Activated CD8-positive, alpha-beta memory T cell treated with anti-CD3 and anti-CD28 coated beads, Interleukin-2, amount 50 U/mL, for 24 hours (primary cell): Measurements from ENCODE around the gene CXCL9.
"Not testable (repeated sequence)": the region's sequence is repeated elsewhere in the genome, so short reads cannot be mapped to it uniquely, and the experiment has no call there.

ENCODE experiments used
- DNase-seq: peaks from one replicate; pipeline ENCODE4 v3.0.0-alpha.2; 2020; ENCODE audit errors: extremely low read depth

The CXCL9 gene

DNA sequence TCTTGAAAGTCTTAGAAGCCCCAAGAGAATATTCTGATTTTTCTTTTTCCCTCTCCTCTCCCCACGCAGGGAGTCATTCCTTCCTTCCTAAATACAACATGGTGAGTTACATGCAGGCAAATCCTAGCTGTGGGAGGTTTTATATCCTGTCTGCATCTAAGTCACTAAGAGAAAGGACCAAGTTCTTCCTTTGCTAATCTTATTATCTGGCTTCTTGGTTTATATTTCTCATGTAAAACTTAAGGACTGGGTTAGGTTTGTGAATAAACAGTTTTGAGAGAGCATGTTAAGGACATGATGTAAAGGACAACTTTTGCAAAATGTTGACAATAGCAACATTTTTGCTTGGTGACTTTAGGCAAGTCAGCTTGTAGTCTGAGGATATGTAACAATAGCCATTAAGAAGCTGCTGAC lies 5.1 kb upstream of the CXCL9 start:
- DNase-seq, result no peak

DNA sequence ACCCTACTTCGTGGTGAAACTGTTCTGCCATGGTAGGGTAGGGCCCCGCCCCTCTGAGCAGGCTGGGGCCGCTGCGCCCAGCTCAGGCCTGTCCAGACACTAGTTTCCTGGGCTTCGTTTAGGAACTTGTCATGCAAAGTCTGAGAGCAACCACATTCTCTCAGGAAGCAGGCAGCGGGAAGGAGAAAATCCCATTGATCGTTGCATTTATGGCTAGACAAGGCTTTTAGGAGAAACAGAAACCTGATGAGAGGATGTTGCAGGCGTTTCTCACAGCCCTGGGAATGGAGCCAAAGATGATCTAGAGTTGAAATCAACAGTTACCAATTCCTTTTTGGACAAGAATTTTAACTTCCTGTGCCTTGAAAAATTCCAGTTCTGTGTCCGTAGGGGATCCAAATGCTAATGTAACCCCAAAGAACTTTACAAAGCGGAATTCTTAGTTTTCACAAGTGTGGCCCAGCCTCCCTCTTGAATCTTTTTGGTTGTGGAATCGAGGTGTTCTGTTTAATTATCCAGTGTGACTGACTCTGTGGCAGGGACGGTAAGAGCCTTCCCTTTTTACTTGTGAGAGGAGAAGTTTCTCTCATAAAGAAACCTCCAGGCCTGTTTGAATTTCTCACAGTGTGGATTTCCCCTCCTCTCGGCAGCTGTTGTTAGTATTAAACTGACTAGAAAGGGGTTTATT lies 4.5 kb upstream of the CXCL9 start:
- DNase-seq, result no peak

DNA sequence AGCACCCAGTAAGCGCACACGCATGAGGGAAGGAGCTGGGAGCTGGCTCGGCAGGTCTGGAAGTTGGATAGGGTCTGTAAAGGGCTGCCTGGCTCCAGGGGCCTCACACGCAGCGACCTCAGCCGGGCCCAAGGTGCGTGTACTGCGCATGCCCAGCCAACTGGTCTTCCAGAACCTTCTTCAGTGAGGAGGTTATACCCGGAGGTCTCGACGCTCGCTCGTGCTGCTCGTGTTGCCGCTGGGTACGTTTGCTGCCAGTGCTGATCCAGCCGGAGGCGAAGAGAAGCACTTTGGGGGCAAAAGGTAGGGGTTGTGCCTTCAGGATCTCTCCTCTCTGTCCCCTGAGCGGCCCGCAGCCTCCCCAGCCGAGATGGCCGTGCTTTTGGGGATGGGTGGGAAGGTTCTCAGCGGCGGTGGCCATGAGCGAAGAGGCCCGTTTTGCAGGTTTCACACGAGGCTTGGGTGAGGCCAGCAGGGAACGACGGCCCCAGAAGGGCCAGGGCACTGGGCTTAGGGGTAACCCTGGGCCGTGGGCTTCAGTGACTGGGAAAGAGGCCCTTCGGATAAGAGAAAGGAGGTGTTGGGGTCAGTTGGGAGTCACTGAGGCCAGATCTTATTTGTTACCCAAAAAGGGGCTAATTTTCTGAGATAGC lies 3.8 kb upstream of the CXCL9 start:
- DNase-seq, result no peak

DNA sequence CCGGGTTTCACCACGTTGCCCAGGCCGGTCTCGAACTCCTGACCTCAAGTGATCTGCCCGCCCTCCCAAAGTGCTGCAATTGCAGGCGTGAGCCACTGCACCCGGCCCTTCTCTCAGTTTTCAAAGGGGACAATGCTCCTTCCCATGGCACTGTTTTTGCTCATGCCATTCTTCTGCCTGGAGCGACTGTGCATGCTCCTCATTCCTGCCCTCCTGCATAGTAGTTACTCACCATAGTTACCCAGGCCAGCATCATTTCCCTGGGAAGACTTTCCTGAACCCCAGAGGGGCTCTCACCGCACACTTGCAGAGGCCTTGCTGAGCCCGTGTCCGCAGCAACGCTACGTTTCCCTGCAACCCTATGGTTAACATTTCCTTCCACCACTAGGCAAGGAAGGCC lies 3.3 kb upstream of the CXCL9 start:
- no peak for DNase-seq

DNA sequence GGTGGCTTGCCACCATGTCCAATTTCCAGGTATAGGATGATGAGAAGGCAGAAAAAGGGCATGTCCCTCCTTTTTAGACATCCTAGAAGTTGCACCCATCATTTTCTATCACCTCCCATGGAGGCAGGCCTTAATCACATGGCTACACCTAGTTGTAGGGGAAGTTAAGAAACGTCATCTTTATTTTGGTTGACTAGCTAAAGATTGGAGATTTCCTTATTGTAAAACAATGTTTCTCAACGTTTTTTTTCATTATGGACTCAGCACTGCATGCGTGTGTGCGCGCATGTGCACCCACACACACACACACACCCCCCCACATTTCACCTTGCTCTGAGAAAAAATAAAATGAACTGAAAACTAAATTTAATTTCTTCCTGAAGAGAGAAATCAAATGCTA lies 2.0 kb upstream of the CXCL9 start:
- no peak for DNase-seq

DNA sequence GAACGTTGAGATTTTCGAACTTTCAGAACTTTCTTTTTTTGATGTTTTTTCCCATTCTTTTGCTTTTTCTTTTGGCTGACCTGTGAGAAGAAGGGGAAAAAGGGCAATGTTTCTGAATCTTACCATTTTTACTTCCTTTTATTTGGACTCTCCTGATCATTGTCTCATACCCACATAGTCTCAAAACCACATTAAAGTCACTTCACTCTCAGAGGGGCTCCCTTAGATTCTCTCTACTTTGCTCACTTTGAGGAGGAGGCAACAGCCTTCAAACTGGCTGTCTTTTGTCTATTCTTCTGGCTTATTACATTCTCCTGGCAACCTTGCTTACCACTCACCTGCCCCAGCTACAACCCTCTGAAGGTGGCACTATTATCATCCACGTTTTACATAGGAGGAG lies 3.7 kb downstream of the CXCL9 start:
- DNase-seq, result no peak

DNA sequence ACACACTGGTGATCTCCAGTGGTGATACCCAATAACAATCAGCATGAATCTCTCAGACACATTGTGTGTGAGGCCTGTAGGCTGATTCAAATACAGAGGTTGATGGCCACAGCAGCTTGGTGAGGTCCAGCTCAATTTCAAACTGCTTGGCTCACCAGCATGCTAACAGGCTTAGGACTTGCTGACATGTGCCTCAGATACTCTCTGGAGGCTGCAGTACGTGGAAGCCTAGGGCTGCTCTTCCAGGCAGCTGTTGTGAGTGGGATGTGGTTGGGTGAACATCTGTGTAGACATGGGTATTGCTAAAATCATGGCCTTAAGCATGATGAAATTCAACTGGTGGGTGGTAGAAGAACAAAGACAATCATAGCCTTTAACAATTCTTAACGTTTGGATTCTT lies 4.3 kb downstream of the CXCL9 start:
- no peak for DNase-seq

GRCh38 chr4:76002176-76002575 lies 5.1 kb downstream of the CXCL9 start:
- DNase-seq, result no peak

DNA sequence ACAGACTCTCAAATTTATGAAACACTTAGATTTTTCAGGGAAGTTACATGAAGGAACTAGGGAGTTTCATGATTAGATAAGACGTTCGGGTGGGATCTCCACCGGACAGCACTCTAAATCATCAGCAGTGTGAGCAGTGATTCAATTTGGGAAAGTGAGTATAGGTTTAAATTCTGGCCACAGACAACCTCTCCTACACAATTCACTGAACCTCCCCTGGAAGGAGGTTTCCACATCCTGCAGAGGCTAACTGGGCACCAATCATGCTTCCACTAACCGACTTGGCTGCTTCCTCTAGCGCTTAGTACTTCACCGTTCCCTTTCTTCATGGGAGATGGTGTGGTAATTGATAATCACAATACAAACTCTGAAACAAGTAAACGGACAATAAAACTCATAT lies 5.6 kb downstream of the CXCL9 start:
- no peak for DNase-seq

- no peak for DNase-seq
Observed at GRCh38 chr4:76000279-76000678, 7.0 kb downstream of the CXCL9 start.

DNA sequence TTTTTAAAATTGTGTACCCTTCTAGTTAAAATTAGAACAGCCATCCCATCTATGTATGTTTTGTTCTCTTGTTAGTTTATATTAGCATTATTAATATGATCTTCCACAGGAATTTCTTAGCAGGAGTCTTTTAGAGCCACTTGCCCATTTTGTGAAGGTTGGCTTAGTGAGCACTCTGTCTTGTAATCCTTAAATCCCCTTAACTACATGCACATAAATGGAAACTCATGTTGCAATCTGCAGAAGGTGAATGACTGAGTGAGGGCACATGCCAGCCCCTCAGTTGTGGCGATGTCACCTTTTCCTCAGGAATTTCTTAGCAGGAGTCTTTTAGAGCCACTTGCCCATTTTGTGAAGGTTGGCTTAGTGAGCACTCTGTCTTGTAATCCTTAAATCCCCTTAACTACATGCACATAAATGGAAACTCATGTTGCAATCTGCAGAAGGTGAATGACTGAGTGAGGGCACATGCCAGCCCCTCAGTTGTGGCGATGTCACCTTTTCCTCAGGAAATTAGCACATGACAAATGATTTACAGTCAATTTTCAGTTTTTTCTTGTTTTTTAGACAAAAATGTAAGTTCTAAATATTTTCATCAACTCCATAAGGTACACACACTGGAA lies 8.7 kb downstream of the CXCL9 start:
- not testable (repeated sequence) for DNase-seq

DNA sequence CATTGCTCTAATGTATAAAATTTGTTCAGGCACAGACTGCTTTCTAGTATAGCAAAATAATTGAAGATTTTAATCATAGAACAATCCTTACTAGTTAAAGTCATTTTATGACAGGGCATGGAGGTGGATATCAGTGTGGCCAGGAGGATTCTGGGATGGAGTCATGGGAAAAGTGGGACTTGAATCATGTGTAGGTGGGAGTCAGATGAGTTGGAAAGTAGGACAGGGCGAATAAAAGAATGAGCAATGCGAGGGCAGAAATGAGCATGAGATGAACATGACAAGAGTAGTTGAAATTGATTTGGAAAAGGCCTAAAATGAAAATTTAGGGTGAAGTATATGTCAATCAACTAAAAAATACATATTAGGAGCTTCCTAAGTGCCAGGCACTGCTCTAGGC lies 9.4 kb downstream of the CXCL9 start:
- no peak for DNase-seq

GRCh38 chr4:75997081-75997480 lies 10.2 kb downstream of the CXCL9 start:
- no peak for DNase-seq

GRCh38 chr4:75995727-75996126 lies 11.6 kb downstream of the CXCL9 start:
- no peak for DNase-seq

DNA sequence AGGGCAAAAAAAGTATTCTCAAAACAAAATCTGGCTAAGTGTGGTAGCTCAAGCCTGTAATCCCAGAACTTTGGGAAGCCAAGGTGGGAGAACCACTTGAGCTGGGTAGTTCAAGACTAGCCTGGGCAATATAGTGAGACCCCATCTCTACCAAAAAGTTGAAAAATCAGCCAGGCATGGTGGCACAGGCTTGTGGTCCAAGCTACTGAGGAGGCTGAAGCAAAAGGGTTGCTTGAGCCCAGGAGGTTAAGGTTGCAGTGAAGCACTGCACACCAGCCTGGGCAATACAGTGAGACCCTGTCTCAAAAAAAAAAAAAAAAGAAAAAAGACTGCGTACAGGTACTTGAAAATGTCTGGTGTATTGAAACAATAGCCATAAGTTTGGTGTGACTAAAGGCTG lies 14.8 kb downstream of the CXCL9 start:
- no peak for DNase-seq

DNA sequence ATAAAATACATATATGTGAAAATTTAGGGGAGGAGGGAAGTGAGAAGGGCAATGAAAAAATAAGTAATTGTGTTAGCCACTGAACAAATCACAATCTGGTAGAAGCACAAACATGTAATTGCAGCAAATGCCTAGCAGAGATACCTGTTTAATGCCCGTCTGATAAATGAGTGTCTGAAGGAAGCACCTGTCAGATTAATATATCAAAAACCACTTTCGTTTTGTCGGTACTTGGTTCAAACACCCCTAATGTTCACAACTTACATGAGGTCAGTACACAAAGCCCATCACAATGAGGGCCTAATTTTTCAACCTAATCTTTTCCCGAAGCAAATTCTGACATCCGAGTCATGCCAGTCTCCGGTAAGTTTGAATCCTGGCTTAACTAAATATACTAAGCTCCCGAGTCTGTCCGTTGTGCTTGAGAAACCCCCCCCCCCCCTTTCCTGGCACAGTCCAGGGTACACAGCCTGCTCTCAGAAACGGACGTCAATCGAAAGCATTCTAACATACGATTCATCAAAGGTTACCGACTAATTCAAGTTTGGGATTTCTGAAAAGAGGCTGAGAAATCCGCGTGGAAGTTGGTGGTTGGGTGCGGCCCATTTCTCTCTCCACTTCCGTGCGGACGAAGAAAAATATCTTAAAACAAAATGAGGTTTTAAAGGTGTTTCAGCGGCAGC lies 17.3 kb downstream of the CXCL9 start:
- DNase-seq, result no peak

- DNase-seq, result no peak
Observed at GRCh38 chr4:75985116-75985515, 22.2 kb downstream of the CXCL9 start.

DNA sequence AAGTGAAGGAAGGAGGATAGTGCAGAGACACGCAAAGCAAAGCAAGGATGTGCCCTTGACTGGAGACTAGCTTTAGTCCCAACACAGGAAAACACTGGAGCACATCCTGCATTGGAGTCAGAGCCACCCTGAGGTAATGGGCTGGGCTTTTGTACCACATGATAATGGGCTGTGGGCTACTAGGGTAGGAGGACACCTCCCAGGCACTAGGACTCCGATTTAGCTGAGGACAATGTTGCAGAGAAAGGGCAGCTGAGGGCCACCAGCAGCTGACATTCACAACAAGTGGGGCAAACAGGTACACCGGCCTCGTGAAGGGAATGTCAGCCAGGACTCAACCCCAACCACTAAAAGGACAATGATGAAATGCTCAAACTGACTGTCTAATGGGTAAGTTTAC lies 26.7 kb downstream of the CXCL9 start:
- no peak for DNase-seq

DNA sequence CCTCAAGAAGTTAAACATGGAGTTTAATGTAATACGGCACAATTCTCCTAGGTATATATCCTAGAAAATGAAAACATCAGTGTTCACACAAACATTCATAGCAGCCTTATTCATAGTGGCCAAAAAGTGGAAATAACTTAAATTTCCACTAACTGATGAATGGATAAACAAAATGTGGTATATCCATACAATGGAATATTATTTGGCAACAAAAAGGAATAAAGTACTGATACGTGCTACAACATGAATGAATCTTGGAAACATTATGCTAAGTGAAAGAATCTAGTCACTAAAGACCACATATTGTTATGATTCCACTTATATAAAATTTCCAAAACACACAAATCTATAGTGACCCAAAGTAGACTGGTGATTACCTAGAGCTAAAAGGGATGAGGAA lies 31.1 kb downstream of the CXCL9 start:
- DNase-seq, result no peak

DNA sequence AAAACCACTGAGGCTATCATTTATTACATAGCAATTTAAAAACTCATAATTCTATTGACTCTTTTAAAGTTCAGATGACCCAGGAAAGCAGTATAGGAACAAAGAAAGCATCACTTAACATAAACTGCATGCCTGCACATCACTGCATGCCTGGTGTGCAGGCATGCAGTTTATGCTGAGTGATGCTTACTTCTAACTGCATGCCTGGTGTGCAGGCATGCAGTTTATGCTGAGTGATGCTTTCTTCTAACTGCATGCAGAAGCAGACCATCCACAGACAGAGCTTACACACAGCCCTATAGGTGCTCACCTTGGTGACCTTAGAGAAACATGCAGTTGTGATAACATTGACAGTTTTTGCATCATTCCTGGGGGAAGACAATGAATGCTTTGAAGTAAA lies 33.5 kb downstream of the CXCL9 start:
- no peak for DNase-seq

DNA sequence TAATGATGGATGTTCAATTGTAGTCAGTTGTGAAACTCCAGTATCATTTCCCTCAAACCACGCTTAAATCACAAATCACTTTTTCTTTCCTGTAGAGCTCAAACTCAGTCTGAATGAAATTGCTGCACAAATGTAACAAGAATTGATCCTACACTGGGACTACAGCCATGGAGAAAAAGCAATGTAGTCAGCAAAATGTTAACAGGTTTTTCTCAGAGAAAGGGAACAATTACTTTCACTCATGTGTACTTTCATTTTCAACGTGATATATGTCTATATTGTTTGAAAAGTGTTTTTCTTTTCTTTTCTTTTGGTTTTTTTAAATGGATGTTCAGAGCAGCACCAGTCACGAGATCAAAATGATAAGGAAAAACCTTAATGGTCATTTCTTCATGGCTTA lies 39.2 kb downstream of the CXCL9 start:
- DNase-seq, result no peak

DNA sequence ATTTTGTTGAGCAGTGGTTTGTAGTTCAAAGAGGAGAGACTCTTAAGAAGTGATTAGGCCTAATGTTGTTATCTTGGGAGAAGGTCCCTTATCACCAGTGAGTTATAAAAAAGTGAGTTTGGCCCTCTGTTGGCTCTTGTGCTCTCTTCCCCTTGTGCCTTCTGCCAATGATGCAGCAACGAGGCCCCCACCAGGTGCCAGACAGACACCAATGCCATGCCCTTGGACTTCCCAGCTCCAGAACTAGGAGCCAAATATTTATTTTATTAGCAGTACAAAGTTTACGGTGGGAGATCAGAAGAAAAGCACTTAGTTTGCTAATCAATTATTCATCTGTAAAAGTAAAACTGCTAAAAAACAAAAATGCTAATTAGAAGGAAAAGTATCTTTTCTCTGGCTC lies 43.8 kb downstream of the CXCL9 start:
- no peak for DNase-seq

DNA sequence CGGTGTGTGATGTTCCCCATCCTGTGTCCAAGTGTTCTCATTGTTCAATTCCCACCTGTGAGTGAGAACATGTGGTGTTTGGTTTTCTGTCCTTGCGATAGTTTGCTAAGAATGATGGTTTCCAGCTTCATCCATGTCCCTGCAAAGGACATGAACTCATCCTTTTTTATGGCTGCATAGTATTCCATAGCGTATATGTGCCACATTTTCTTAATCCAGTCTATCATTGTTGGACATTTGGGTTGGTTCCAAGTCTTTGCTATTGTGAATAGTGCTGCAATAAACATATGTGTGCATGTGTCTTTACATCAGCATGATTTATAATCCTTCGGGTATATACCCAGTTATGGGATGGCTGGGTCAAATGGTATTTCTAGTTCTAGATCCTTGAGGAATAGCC lies 45.2 kb downstream of the CXCL9 start:
- DNase-seq, result not testable (repeated sequence)
